ENCODE data around the gene ZFP36L1.

Gene ZFP36L1

DNA sequence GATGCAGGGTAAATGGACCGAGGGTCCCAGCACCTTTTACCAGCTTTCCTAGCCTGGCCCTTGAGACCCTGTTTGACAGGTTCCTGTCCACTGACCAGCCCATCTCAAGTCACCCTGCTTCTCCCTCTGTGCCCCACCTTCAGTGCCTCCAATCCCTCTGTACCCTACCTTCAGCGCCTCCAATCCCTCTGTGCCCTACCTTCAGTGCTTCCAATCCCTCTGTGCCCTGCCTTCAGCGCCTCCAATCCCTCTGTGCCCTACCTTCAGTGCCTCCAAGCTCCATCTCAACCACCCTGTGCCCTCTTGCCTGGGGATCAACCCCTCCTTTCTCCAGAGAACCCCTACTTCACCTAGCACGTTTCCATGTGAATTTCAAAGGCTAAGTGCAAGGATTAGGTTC is 54.3 kb downstream of the ZFP36L1 start:
- no peak for DNase-seq (ENCODE audit: low spot score)

All from cerebellar cortex (tissue), 1 donor.